Nucleus accumbens (tissue), 56 donors: ENCODE results near the gene ATXN2L.
"Not testable (repeated sequence)": the region's sequence is repeated elsewhere in the genome, so short reads cannot be mapped to it uniquely, and the experiment has no call there.

Experiments used
- DNase-seq, 56 donors: peaks; one replicate each; lab custom pipeline; 2025; lab: John Stamatoyannopoulos, UW

Gene ATXN2L

GRCh38 chr16:28866454-28866804 lies 43.6 kb downstream of the ATXN2L start:
- DNase-seq: no peak

- DNase-seq: no peak
These were observed 44.4 kb downstream of the ATXN2L start for GRCh38 chr16:28867241-28867640.

GRCh38 chr16:28867646-28868045 lies 44.8 kb downstream of the ATXN2L start:
- not testable (repeated sequence) for DNase-seq

GRCh38 chr16:28869201-28869600 lies 46.4 kb downstream of the ATXN2L start:
- no peak for DNase-seq

- no peak for DNase-seq
These were observed 50.2 kb downstream of the ATXN2L start for GRCh38 chr16:28872952-28873351.

GRCh38 chr16:28873543-28874201 lies 50.9 kb downstream of the ATXN2L start:
- DNase-seq: no peak

- DNase-seq: no peak
These were observed 51.6 kb downstream of the ATXN2L start for GRCh38 chr16:28874406-28874805.

GRCh38 chr16:28875134-28876018 lies 52.6 kb downstream of the ATXN2L start:
- DNase-seq: no peak

- DNase-seq: peak in 3 of 56 donors; percentile 8 to 17 (median 10)
These were observed 53.3 kb downstream of the ATXN2L start for GRCh38 chr16:28876019-28876659.

DNA sequence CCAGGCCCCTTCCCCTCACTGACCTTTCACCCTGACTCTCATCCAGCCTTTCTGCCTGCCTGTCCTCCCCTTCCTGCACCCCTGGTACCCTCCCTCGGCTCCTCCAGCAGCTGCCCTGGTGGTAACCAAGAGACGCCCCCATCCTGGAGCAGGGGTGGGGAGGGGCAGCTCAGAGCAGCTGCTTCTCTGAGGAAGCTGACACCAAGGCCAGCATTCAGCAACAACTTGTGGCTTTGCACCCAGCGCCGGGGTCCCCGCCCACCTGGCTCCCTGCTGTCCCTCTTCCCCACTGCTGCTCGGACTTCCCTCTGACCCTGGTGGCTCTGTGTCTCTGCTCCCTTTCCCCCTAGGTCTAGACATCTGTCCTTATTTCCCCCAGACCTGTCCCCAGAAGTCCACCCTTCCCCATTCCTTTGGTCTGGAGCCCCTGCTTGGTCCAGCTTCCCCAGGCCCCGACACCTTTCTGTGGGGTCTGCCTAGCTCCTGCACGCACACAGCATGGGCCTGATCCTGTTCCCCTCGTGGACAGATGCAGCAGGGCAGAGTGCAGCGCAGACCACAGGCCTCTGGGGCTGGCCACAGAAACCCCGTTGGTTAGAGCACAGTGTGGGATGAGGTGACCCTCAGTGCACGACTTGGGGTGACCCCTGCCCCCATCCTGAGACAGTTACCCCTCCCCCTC lies 54.3 kb downstream of the ATXN2L start:
- no peak for DNase-seq

GRCh38 chr16:28877655-28878000 lies 54.8 kb downstream of the ATXN2L start:
- no peak for DNase-seq

GRCh38 chr16:28878083-28878926 lies 55.5 kb downstream of the ATXN2L start, which contains the start of gene ATP2A1:
TSS of gene ATP2A1 (plus strand) at chr16:28878488. CDS start at chr16:28878672, 184 bp downstream.
- DNase-seq: no peak

DNA sequence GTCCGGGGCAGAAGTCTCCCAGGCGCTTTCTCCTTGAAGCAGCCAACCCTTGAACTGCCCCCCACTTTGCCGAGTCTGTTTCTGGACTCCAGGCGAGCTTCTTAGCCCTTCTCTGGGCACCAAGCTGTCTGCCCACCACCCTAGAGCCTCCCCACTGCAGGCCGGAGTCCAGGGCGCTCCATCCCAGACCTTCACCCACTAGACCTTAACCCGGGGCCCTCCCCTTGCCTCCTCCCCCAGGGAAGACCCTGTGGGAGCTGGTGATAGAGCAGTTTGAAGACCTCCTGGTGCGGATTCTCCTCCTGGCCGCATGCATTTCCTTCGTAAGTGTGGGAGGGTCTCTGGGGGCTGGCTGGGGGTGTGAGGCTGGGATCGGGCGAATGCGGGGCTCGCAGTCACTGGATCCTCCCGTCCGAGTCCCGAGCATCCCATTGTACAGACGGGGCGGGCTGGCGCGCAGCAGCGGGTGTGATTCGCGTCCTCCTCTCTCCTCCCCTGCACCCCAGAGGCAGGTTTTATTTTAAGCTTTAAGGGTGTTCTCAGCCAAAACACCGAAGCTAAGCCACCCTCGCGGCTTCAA lies 56.6 kb downstream of the ATXN2L start:
- DNase-seq: no peak

DNA sequence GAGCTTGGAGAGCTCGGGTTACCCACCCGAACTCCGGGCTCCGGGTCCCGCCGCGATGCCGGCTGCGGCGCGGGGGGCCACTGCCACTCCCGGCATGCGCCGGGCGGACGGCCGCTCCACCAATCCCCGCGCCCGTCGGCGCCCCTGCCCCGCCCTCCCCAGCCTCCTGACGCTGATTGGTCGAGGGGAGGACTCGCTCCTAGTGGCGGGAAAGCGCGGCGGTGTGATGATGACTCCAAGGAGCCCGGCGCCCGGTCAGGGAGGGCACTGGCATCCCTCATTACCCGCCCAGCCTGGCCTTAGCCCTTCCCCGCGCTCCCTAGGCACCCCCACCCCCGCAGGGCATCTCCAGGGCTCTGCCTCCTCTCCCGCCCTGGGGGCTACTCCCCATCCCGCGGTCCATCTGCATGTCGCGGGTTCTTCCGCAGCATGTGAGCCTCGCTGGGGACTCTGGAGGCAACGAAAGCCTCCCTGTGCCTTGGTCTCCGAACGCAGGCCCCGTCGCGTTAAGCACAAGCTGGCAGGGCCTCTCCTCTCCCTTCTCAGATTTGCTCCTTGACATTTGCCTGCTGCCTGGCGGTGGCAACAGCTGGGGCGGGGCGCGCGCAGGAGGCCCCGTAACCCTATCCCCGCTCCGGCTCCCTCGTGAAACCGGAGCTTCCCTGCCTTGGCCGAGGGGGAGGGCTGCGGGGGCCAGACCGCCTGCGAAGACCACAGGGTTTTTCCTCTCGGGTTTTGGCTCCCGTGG lies 57.2 kb downstream of the ATXN2L start:
- DNase-seq: peak in 54 of 56 donors; percentile 38 to 95 (median 78)

DNA sequence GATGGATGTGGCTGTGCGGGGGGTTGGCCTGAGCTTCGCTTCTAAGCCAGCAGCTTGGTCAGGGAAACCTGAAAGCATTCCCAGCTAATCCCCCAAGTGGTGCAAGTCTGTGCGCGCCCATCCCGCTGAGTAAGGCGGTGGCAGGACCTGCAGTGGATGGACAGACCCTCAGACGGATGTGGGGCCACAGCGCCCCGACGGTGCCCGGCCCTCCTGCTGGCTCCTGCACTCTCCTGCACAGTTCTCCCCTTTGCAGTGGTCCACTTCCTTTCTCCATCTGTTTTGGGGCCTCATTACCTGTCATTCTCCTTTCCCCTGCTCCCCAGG lies 57.8 kb downstream of the ATXN2L start:
- no peak for DNase-seq

DNA sequence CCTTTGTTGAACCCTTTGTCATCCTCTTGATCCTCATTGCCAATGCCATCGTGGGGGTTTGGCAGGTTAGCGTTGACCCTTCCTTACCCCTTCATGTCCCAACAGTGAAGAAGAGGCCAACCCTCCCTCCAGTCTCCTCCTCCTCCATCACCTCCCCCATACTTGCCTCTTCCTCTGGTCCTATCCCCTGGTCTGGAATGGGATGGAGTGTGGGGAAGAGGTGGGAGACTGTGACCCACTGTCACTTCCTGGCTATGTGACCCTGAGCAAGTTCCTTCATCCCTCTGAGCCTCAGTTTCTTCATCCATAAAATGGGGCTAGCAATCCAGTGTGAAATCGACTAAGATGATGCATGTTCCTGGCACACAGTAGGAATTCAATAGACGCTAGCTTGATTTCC lies 58.2 kb downstream of the ATXN2L start:
- DNase-seq: no peak

- not testable (repeated sequence) for DNase-seq
These were observed 58.8 kb downstream of the ATXN2L start for GRCh38 chr16:28881565-28881964.

- no peak for DNase-seq
These were observed 59.9 kb downstream of the ATXN2L start for GRCh38 chr16:28882551-28883160.
